Thymus (tissue), 11 donors: ENCODE data around the gene FAM3A. TPM values are rescaled to one million over a fixed set of nuclear protein-coding genes. Genes with fewer than 3 reads are reported as not detected.
"Not testable (repeated sequence)": the region's sequence is repeated elsewhere in the genome, so short reads cannot be mapped to it uniquely, and the experiment has no call there.

Experiments used
- DNase-seq, 9 donors: peaks; one replicate each; pipeline ENCODE4 v3.0.0-alpha.2; 2013; ENCODE audit warnings: low spot score in 9 of 9, low read depth in 6 of 9, missing footprints in 1 of 9
- H3K27ac ChIP-seq, 2 donors: one replicate each; pipeline ENCODE4 v1.5.1; 2013; ENCODE audit warnings: control low read depth in 1 of 2, low read depth in 1 of 2, low read length in 1 of 2, mild to moderate bottlenecking in 1 of 2, moderate library complexity in 1 of 2
- H3K27me3 ChIP-seq, 2 donors: one replicate each; pipeline ENCODE4 v1.5.1; 2013; ENCODE audit warnings: low read length in 1 of 2; ENCODE audit not compliant: control insufficient read depth in 2 of 2, insufficient read depth in 1 of 2
- H3K36me3 ChIP-seq, 2 donors: one replicate each; pipeline ENCODE4 v1.5.1; 2013; ENCODE audit warnings: low read length in 1 of 2, mild to moderate bottlenecking in 1 of 2, moderate library complexity in 1 of 2; ENCODE audit not compliant: control insufficient read depth in 2 of 2, insufficient read depth in 2 of 2
- H3K4me1 ChIP-seq, 2 donors: one replicate each; pipeline ENCODE4 v1.5.1; 2013; ENCODE audit warnings: low read length in 2 of 2; ENCODE audit not compliant: control insufficient read depth in 2 of 2, insufficient read depth in 2 of 2
- H3K4me3 ChIP-seq, 2 donors: one replicate each; pipeline ENCODE4 v1.5.1; 2013; ENCODE audit warnings: low read length in 2 of 2, control low read depth in 1 of 2, mild to moderate bottlenecking in 1 of 2
- H3K9me3 ChIP-seq, 2 donors: one replicate each; pipeline ENCODE4 v1.5.1; 2013; ENCODE audit warnings: low read length in 1 of 2, mild to moderate bottlenecking in 1 of 2; ENCODE audit not compliant: control insufficient read depth in 2 of 2, insufficient read depth in 1 of 2
- WGBS: extraction: QIAGEN DNeasy Blood & Tissue Kit; methylation state at CpG from one replicate; pipeline ENCODE4 v1.1.7; 2013; 5-methylcytosine and 5-hydroxymethylcytosine counted together
- polyA plus RNA-seq: library from polyadenylated mRNA; stranded (reverse); fragments of 200-250 nt; gene quantifications from one replicate; pipeline ENCODE4 v1.2.3, GENCODE V29; 2013
- total RNA-seq: library from RNA; stranded (reverse); fragments of 120-200 nt; gene quantifications from one replicate; pipeline ENCODE4 v1.2.4, GENCODE V29; 2013
- donor health status: healthy.

The FAM3A gene
- total and polyA plus RNA-seq, 2 donors: 18.4 to 73.4 TPM

DNA sequence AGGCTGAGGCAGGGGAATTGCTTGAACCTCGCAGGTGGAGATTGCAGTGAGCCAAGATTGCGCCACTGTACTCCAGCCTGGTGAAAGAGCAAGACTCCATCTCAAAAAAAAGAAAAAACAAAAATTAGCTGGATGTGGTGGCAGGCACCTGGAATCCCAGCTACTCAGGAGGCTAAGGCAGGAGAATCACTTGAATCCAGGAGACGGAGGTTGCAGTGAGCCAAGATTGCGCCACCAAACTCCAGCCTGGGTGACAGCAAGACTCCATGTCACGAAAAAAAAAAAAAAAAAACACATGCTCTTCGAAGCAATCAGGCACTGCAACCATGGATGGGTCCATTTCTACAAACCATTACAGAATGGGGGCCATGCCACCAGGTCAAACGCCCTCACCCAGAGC, 24.3 kb upstream of the FAM3A start:
- peaks cover 10 to 25% of the 10 kb centered on the region in 2 donors for H3K4me1 ChIP-seq
- not testable (repeated sequence) for H3K27me3 ChIP-seq, H3K27ac ChIP-seq, H3K9me3 ChIP-seq, DNase-seq, H3K4me3 ChIP-seq
- peaks cover 20 to 26% of the 10 kb centered on the region in 2 donors for H3K36me3 ChIP-seq
- 95% methylated on average over 7 of the region's 7 CpGs for WGBS

DNA sequence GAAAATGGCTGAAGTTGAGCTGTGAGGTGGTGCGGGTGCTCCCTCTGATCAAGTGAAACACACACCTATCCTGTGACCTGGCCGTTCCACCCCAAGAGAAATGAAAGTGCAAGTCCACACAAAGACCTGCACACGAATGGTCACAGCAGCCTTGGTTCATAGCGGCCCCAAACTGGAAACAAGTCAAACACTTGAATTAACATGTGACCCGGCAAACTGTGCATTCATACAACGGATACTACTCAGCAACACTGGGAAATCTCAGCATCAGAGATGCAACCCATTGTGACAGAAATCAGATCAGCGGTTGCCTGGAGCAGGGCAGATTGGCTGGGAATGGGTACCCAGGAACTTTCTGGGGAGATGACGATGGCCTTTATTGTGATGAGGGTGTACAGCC, 23.0 kb upstream of the FAM3A start:
- Histone ChIP-seq H3K4me3 (no peak overlapping the region), H3K4me1 (peaks cover 10 to 27% of the 10 kb centered on the region in 2 donors), H3K27me3 (no peaks in the 10 kb centered on the region), H3K36me3 (peaks cover 22 to 33% of the 10 kb centered on the region in 2 donors), H3K27ac (no peak overlapping the region), H3K9me3 (no peaks in the 10 kb centered on the region)
- WGBS: 96% methylated on average over 8 of the region's 8 CpGs
- DNase-seq: no peak

DNA sequence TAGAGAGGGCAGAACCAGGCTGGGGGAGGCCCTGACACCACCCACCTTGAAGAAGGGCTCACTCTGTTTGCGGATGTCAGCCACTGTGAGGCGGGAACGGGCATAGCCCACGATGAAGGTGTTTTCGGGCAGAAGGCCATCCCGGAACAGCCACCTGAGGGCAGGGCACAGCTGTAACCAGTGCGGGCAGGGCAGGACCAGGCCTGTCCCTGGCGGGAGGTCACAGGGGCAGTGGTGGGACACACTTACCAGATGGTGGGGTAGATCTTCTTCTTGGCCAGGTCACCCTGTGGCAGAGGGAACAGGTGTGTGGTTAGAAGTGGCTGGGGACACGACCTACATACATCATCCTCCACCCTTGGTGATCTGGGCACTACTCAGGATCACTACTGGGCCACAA, 19.9 kb upstream of the FAM3A start:
- Histone ChIP-seq H3K4me3 (no peak overlapping the region), H3K4me1 (peaks cover 0 to 4% of the 10 kb centered on the region in 2 donors), H3K9me3 (no peaks in the 10 kb centered on the region), H3K36me3 (peaks cover 40 to 42% of the 10 kb centered on the region in 2 donors), H3K27ac (no peak overlapping the region), H3K27me3 (no peaks in the 10 kb centered on the region)
- 98% methylated on average over 9 of the region's 9 CpGs for WGBS
- no peak for DNase-seq

DNA sequence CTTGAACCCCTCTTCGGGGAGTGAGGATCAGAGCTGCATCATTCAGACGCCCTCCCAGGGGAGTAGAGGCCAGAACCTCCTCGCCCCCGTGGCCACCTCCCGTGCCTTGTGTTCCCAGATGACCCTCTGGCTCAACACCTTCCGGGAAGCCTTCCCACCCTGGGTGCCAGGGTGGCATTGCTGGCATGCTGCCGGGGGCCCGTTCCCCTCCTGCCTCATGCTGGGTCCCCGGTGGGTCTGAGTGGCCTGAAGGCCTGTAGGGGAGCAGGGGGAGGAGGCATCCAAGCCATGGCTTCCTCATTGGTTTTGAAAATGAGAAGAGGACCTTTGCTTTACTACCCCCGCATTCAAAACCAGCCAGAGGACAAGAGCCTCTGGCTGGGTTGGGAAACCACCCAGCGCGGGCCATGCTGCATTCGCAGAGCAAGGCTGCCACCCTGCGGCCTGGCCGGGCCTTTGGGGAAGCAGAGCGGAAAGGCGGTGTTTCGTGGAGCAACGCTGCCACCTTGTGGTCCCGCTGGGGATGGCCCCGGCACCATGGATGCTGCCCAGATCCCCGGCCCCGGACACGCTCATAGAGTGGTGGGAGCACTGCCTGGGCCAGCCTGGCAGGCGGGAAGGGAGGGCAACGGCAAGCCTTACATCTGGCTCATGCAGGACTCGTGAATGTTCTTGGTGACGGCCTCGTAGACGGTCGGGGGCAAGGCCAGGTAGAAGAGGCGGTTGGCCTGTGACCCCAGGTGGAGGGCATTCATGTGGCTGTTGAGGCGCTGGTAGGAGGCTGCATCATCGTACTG, 18.7 kb upstream of the FAM3A start:
- H3K27ac ChIP-seq: no peak overlapping the region
- H3K4me1 ChIP-seq: peaks cover 0 to 4% of the 10 kb centered on the region in 2 donors
- WGBS: 48% methylated on average over 34 of the region's 34 CpGs
- peaks cover 36 to 47% of the 10 kb centered on the region in 2 donors for H3K36me3 ChIP-seq
- no peak overlapping the region for H3K4me3 ChIP-seq
- peak in 6 of 9 donors; percentile 56 to 91 (median 70) for DNase-seq
- no peaks in the 10 kb centered on the region for H3K9me3 ChIP-seq
- H3K27me3 ChIP-seq: no peaks in the 10 kb centered on the region

DNA sequence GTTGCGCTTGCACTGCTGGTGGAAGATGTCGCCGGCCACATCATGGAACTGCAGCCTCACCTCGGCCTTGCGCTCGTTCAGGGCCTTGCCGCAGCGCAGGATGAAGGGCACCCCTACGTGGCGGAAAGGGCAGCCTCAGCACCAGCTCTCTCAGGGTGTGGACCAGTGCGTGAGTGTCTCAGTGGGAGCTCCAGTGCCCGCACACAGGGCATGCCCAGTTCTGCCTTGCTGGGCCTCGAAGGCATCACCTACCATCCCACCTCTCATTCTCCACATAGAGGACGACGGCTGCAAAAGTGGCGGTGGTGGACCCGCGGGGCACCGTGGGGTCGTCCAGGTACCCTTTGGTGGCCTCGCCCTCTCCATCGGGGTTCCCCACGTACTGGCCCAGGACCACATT, 16.7 kb upstream of the FAM3A start:
- peaks cover 33 to 47% of the 10 kb centered on the region in 2 donors for H3K36me3 ChIP-seq
- DNase-seq: no peak
- peaks cover 0 to 4% of the 10 kb centered on the region in 2 donors for H3K4me1 ChIP-seq
- WGBS: 98% methylated on average over 23 of the region's 23 CpGs
- no peak overlapping the region for H3K4me3 ChIP-seq
- H3K27me3 ChIP-seq: no peaks in the 10 kb centered on the region
- H3K27ac ChIP-seq: no peak overlapping the region
- no peaks in the 10 kb centered on the region for H3K9me3 ChIP-seq

DNA sequence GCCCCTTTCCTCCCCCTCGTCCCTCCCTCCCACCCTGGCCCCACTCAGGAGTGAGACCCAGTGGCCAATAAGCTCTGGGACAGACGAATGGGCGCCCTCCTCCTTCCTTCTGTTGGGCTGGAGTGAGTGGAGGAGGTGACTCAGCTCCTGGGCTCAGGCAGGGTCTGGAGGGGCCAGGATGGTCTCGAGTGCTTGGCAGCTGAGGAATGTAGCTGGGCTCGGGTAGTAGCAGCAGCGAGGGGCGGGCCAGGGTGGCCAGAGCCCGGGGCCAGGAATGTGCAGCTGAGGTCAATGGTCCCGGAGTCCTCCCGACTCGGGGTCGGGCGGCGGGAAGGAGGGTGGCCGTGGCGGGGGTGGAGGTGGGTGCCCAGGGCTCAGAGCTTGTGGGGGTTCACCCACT, 15.6 kb upstream of the FAM3A start:
- WGBS: 92% methylated on average over 16 of the region's 16 CpGs
- no peak overlapping the region for H3K4me3 ChIP-seq
- H3K27ac ChIP-seq: no peak overlapping the region
- no peaks in the 10 kb centered on the region for H3K9me3 ChIP-seq
- no peak for DNase-seq
- H3K27me3 ChIP-seq: no peaks in the 10 kb centered on the region
- peaks cover 33 to 47% of the 10 kb centered on the region in 2 donors for H3K36me3 ChIP-seq
- H3K4me1 ChIP-seq: peaks cover 4 to 14% of the 10 kb centered on the region in 2 donors

DNA sequence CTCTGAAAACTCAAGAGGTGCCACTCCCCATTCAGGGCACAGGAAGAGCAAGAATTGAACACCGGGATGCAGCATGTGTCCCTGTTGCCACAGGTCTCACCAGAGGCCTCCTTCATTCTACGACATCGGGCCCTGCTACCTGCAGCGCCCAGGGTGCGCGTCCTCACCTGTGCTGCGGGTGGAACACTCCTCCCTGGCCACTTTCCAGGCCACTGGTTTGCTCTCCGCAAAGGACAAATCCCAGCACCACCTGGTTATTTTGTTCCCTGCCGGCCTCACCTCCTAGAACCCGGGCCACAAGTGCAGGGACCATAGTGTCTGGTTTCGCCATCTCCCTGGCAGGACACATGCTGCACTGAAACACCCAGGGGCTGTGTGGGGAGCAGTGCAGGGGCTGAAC, 14.3 kb upstream of the FAM3A start:
- WGBS: 98% methylated on average over 11 of the region's 11 CpGs
- no peaks in the 10 kb centered on the region for H3K9me3 ChIP-seq
- H3K27ac ChIP-seq: no peak overlapping the region
- H3K36me3 ChIP-seq: peaks cover 30 to 39% of the 10 kb centered on the region in 2 donors
- H3K4me3 ChIP-seq: no peak overlapping the region
- peaks cover 4 to 26% of the 10 kb centered on the region in 2 donors for H3K4me1 ChIP-seq
- H3K27me3 ChIP-seq: no peaks in the 10 kb centered on the region
- no peak for DNase-seq

DNA sequence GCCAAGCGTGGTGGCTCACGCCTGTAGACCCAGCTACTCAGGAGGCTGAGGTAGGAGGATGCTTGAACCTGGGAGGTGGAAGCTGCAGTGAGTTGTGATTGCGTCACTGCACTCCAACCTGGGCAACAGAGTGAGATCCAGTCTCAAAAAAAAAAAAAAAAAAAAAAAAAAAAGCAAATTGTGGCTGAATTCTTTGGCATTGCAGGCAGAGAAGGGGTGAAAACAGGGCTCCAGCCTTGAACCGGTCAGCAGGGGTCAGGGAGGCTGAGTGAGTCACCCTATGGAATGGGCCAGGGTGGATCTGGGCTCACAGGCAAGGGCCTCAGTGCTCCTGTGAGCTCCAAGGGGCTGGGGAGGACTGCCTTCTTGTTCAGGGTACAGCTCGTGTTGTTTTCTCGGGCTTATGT, 13.2 kb upstream of the FAM3A start:
- H3K4me1 ChIP-seq: peaks cover 4 to 22% of the 10 kb centered on the region in 2 donors
- no peaks in the 10 kb centered on the region for H3K9me3 ChIP-seq
- H3K27ac ChIP-seq: no peak overlapping the region
- no peak overlapping the region for H3K4me3 ChIP-seq
- DNase-seq: no peak
- 100% methylated on average over 6 of the region's 6 CpGs for WGBS
- peaks cover 19 to 33% of the 10 kb centered on the region in 2 donors for H3K36me3 ChIP-seq
- no peaks in the 10 kb centered on the region for H3K27me3 ChIP-seq

DNA sequence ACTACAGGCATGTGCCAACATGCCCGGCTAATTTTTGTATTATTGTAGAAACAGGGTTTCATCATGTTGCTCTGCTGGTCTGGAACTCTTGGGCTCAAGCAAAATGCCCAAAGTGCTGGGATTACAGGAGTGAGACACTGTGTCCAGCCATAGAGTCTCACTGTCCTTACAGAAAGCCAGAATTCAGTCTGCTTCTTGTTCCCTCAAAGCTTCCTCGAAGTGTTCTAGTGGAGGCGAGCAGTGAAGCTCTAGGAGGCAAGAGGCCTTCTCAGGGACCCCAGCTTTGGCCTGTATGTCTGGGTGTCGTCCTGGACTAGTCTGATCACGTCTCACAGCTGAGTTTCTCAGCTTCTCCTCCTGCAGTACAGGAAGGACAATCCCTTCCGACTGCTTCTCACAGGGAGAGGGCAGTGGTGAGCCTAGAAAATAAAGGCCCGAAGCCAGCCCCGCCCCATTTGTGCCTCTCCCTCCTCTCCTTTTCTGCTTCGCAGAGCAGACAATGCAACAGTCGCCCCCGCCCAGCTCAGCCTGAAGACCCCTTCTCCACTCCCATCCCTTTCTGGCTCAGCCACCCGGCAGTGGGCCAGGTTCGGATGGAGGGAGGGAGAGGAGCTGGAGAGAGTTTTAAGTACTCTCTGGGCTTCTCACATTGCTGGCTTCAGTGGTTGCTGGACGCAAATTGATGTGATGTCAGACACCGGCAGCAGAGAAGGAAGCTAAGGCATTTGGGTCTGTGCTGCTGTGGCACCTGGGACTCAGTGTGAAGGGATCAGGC, 11.1 kb upstream of the FAM3A start:
- Histone ChIP-seq H3K4me3 (peak overlapping the region in 1 of 2 donors; percentile 32), H3K27me3 (no peaks in the 10 kb centered on the region), H3K36me3 (peaks cover under 1 to 16% of the 10 kb centered on the region in 2 donors), H3K9me3 (no peaks in the 10 kb centered on the region), H3K27ac (peak overlapping the region; percentile 55 to 77), H3K4me1 (peaks cover 4 to 22% of the 10 kb centered on the region in 2 donors)
- 11% methylated on average over 15 of the region's 15 CpGs for WGBS
- DNase-seq: peak in 3 of 9 donors; percentile 45 to 75 (median 53)
